Nephron progenitor cell (in vitro differentiated cells): ENCODE measurements around the gene NUP205.
A peak's percentile ranks its signal among the peaks of the same experiment; 100 is the strongest.

ENCODE experiments used
- DNase-seq: peaks from one replicate; pipeline ENCODE4 v3.0.0; 2021
- H3K27ac Mint-ChIP-seq: 2 replicates; pipeline ENCODE4 v1.8.0; 2021; ENCODE audit warnings: mild to moderate bottlenecking, moderate library complexity, mixed read lengths
- H3K27me3 Mint-ChIP-seq: 2 replicates; pipeline ENCODE4 v1.8.0; 2021; ENCODE audit warnings: mild to moderate bottlenecking, low read depth, mixed read lengths; ENCODE audit not compliant: poor library complexity
- H3K36me3 Mint-ChIP-seq: 2 replicates; pipeline ENCODE4 v1.8.0; 2021; ENCODE audit warnings: low read depth, mixed read lengths
- H3K4me1 Mint-ChIP-seq: 2 replicates; pipeline ENCODE4 v1.8.0; 2021; ENCODE audit warnings: mixed read lengths
- H3K4me3 Mint-ChIP-seq: 2 replicates; pipeline ENCODE4 v1.8.0; 2021; ENCODE audit warnings: mild to moderate bottlenecking, moderate library complexity, mixed read lengths
- H3K9me3 Mint-ChIP-seq: 2 replicates; pipeline ENCODE4 v1.8.0; 2021; ENCODE audit warnings: mild to moderate bottlenecking, moderate library complexity, mixed read lengths
- CTCF ChIP-seq: fragments of 200-600 bp; sonication (generic); IDR thresholded peaks from 2 replicates; pipeline ENCODE4 v1.5.0; 2021; ENCODE audit warnings: antibody characterized with exemption

The NUP205 gene

DNA sequence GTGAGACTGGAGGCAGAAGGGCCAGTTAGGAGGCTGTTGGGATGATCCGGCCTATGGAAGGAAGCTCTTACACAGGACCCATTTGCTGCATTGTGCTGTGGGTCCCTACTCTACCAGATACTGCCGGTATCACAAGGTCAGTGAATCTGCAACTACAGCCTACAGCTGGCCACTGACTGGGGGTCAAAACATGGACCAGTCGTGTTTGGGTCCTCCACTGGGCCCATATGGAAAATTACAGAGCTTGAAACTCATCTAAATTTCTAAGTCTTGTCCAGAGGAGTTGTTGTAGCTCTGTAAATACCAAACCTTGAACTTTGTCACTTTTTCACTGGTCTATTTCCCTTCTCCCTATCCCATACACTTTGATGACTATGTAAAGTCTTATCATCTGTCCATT, 5.6 kb upstream of the NUP205 start:
- no peaks in the 10 kb centered on the region for H3K4me1 Mint-ChIP-seq
- H3K27ac Mint-ChIP-seq = no peak overlapping the region
- H3K4me3 Mint-ChIP-seq = no peak overlapping the region
- H3K36me3 Mint-ChIP-seq = no peaks in the 10 kb centered on the region
- no peaks in the 10 kb centered on the region for H3K9me3 Mint-ChIP-seq
- no peak for DNase-seq
- peaks cover 6% of the 10 kb centered on the region for H3K27me3 Mint-ChIP-seq
- TF ChIP-seq CTCF = no peak

DNA sequence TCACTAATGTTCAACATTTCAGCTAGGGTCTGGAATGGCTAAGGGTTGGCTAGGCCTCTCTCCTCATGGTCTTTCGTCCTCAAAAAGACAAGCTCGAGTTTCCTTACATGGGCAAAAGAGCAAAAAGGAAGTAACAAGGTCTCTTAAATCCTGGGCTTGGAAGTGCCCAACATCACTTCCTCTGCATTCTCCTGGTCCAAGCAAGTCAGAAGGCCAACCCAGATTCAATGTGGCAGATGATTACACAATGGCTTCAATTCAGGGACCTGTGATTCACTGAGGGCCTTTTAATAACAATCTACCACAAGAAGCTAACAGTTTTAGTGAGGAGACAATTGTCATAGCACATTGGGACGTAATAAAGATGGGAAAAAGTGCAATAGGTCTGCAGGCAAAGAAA, 4.4 kb upstream of the NUP205 start:
- no peak for TF ChIP-seq CTCF
- DNase-seq = no peak
- Mint-ChIP-seq H3K9me3 (no peaks in the 10 kb centered on the region), H3K4me3 (no peak overlapping the region), H3K27me3 (peaks cover 6% of the 10 kb centered on the region), H3K27ac (no peak overlapping the region), H3K4me1 (no peaks in the 10 kb centered on the region), H3K36me3 (no peaks in the 10 kb centered on the region)

DNA sequence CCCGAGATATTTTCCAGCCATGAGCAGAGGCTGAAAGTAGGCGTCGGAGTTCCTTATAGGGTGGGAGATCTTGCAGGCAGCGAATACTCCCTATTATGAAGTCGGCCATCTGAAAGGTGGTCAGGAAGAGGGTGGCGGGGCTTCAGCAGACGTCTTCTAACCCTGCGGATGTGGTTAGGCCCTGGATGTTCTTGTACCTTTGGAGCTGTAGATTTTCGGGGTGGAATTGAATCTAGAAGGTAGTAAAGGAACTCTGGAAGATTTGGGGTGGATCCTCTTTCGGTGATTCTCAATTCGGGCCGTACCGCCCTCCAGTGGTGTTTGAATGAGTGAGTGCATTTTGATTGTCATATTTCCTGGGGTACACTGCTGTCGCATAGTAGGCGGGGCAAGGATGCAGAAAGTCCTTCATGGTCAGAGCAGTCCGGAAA, 635 bp downstream of the NUP205 start:
- peaks cover 23% of the 10 kb centered on the region for H3K36me3 Mint-ChIP-seq
- no peak overlapping the region for H3K27ac Mint-ChIP-seq
- peaks cover 6% of the 10 kb centered on the region for H3K4me1 Mint-ChIP-seq
- DNase-seq = peak; percentile 49
- H3K9me3 Mint-ChIP-seq = no peaks in the 10 kb centered on the region
- H3K4me3 Mint-ChIP-seq = no peak overlapping the region
- TF ChIP-seq CTCF = peak; percentile 29
- H3K27me3 Mint-ChIP-seq = peaks cover 4% of the 10 kb centered on the region

GRCh38 chr7:135558881-135559280, 1.2 kb downstream of the NUP205 start:
- TF ChIP-seq CTCF = no peak
- H3K27ac Mint-ChIP-seq = no peak overlapping the region
- peaks cover 23% of the 10 kb centered on the region for H3K36me3 Mint-ChIP-seq
- peaks cover 6% of the 10 kb centered on the region for H3K4me1 Mint-ChIP-seq
- no peak for DNase-seq
- H3K27me3 Mint-ChIP-seq = peaks cover 4% of the 10 kb centered on the region
- H3K9me3 Mint-ChIP-seq = no peaks in the 10 kb centered on the region
- H3K4me3 Mint-ChIP-seq = no peak overlapping the region

DNA sequence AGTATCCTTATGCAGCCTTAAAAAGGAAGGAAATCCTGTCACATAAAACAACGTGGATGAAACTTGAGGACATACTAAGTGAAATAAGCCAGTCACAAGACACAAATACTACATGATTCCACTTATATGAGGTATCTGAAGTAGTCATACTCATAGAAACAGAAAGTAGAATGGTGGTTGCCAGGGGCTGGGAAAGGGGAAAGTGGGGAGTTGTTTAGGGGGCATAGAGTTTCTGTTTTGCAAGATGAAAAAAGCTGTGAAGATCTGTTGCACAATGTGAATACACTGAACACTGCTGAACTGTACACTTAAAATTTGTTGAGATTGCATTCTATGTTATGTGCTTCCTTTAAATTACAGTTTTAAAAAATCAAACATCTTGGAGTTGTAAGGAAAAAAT, 2.9 kb downstream of the NUP205 start:
- H3K27ac Mint-ChIP-seq = no peak overlapping the region
- H3K4me1 Mint-ChIP-seq = peaks cover 6% of the 10 kb centered on the region
- H3K9me3 Mint-ChIP-seq = no peaks in the 10 kb centered on the region
- no peak for TF ChIP-seq CTCF
- no peak for DNase-seq
- peaks cover 4% of the 10 kb centered on the region for H3K27me3 Mint-ChIP-seq
- H3K4me3 Mint-ChIP-seq = peak overlapping the region; percentile 28
- peaks cover 32% of the 10 kb centered on the region for H3K36me3 Mint-ChIP-seq

DNA sequence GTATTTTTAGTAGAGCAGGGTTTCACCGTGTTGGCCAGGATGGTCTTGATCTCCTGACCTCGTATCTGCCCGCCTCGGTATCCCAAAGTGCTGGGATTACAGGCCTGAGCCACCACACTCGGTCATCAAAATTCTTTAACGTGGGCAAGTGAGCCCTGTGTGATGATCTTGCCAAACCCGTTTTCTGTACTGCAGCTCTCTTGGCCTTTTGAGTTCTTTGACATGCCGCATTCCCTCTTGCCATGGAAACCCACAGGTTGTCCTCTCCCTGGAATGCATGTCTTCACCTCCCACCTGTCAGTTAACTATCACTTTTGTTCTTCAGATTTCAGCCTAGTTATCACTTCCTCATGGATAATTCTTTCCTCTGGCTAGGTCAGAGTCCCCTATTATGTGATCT, 5.0 kb downstream of the NUP205 start:
- Mint-ChIP-seq H3K4me3 (no peak overlapping the region), H3K27ac (no peak overlapping the region)

More for the DNA sequence above, 5.0 kb downstream of the NUP205 start:
- Mint-ChIP-seq H3K4me1 (peaks cover 6% of the 10 kb centered on the region), H3K27me3 (peaks cover 4% of the 10 kb centered on the region), H3K9me3 (no peaks in the 10 kb centered on the region), H3K36me3 (peaks cover 49% of the 10 kb centered on the region)
- no peak for TF ChIP-seq CTCF
- no peak for DNase-seq
